ENCODE results near the gene SPTBN1.

DNA sequence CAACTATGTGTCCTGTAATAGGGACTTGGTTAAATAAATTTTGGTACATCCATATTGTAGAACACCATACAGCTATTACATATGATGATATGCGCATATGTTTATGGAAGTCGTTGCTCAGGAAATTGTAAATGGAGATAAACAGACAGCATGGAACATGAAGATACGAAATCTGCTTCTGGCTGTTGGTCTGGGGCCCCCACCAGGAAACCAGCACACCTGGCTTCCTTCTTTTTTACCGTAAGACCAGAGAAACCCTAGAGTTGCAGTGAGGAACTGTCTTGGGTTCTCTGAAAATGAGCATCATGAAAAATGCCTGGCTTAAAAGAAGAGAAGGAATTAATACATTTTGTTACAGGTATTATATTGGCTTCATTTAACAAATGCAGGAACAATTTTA lies 40.8 kb downstream of the SPTBN1 start:
- TF ChIP-seq, protein P1, sequence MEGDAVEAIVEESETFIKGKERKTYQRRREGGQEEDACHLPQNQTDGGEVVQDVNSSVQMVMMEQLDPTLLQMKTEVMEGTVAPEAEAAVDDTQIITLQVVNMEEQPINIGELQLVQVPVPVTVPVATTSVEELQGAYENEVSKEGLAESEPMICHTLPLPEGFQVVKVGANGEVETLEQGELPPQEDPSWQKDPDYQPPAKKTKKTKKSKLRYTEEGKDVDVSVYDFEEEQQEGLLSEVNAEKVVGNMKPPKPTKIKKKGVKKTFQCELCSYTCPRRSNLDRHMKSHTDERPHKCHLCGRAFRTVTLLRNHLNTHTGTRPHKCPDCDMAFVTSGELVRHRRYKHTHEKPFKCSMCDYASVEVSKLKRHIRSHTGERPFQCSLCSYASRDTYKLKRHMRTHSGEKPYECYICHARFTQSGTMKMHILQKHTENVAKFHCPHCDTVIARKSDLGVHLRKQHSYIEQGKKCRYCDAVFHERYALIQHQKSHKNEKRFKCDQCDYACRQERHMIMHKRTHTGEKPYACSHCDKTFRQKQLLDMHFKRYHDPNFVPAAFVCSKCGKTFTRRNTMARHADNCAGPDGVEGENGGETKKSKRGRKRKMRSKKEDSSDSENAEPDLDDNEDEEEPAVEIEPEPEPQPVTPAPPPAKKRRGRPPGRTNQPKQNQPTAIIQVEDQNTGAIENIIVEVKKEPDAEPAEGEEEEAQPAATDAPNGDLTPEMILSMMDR (IDR thresholded peaks at IDR 0.05; ENCODE audit: extremely low read depth in 1 of 2, insufficient read depth in 1 of 2, low read depth in 1 of 2, low read length in 2 of 2) = no peak
- TF ChIP-seq POLR2A (IDR thresholded peaks at IDR 0.05; ENCODE audit: low read depth, low read length) (no peak), EZH2 (IDR thresholded peaks at IDR 0.05; ENCODE audit: borderline replicate concordance, low read depth, low read length, severe bottlenecking) (no peak), POLR2AphosphoS5 (IDR thresholded peaks at IDR 0.05; ENCODE audit: insufficient read depth, low read depth, low read length) (no peak), JUN (IDR thresholded peaks at IDR 0.05; ENCODE audit: borderline replicate concordance, insufficient read depth, insufficient read length, low read depth) (no peak)
